Globus pallidus (tissue), 1 donor: ENCODE measurements around the gene KIF26B.

Experiments
- DNase-seq: peaks from one replicate; pipeline ENCODE4 v3.0.0-alpha.2; 2015; ENCODE audit warnings: low spot score

KIF26B gene

DNA sequence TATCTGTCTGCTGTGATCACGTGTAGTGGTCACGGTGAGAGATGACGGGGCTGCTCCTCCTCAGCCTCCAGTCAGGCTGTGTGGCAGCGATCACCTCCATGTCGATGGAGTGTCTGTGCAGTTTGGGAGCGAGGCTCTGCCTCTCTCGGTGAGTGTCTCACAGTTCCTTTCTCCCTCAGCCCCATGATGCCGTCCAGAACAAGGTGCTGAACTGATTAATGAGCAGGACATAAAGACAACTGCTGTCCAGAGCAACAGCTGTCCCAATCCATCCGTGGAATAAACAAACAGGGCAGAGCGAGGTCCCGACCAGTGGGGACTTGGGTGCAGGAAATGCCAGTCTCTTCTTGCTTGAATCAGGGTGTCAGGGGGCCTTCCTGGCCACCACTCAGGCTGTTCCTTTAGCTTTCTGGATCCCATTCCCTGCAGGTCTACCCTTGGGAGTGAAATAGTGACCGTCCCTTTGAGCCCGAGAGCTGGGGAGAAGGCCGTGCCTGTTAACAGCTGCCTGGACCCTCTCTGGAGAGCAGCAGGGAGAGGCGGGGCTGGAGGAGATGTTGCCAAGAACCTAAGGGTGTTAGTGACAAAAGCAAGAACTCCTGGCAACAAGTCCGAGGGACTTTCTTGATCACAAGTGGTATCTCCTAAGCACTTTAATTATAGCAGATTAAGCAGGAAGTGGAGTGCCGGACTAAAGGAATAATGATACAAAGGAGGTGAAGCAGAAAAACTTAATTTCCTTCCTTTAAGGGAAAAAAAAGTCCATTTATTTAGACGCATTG, 443.9 kb downstream of the KIF26B start:
- no peak for DNase-seq

DNA sequence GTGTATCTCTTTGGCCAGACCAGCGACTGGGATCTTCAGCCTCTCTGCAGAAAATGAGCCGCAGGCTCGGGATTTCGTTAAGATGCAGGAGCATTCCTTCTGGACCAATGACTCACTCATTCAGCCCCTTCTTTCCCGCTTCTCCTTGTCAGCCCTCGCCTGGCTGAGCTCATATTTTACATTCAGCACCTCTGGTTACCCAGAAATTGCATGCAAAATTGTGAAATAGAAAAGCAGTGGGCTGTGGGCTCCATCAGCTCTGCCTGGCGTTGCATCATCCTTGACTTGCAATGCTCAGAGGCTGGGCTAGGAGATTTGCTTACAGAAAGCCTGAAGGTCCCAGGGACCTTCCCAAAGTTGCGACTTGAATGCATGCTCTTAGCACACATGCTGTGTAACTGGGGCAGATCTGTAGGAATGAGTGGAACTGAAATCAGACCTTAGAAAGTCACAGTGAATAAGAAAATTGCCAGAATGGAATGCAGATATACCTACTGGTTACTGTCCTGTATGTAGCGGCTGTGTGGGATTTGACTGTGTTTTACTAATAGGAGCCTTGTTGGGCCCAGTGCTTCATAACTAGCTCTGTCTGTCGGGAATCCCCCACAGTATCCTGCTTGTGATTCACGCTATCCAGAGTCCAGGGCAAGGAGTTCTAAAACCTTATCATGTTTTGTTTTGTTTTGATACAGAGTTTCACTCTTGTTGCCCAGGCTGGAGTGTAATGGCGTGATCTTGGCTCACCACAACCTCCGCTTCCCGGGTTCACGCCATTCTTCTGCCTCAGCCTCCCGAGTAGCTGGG, 444.8 kb downstream of the KIF26B start:
- DNase-seq = no peak

DNA sequence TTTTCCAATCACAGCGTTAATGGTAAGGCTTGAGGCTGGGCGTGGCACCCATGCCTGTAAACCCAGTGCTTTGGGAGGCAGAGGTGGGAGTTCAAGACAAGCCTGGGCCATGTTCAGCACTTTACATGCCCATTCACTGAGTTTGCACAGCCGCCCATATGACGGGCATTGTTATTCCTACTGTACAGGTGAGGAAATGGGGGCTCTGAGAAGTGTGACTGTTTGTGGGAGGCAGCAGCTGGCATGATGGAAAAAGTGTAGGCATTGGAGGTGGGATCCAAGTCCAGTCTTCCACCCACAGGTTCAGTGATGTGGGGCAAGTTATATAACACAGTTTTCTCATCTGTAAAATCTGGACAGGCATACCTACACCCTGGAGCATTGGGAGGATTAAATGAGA, 445.9 kb downstream of the KIF26B start:
- DNase-seq = no peak

DNA sequence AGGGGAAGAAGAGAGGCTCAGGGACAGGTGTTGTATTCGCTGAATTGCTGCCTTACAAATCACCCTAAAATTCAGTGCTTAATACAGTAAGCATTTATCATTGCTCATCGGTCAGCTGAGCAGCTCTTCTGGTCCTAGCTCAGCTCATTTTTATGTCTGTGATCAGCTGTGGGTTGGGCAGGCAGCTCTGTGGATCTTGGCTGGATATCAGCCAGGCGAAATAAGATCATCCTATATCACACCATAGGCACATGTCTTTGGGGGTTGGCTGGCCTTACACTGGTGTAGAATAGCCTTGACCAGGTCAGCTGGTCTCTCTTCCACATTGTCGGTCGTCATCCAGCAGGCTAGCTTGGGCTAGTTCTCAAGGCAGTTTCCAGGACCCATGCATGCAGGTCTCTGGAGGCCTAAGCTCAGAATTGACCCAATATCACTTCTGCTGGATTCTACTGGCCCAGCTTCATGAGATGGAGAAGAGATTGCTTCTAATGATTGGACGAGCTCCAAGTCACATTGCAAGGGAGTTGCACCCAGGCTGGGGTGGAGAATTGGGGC, 448.6 kb downstream of the KIF26B start:
- no peak for DNase-seq

DNA sequence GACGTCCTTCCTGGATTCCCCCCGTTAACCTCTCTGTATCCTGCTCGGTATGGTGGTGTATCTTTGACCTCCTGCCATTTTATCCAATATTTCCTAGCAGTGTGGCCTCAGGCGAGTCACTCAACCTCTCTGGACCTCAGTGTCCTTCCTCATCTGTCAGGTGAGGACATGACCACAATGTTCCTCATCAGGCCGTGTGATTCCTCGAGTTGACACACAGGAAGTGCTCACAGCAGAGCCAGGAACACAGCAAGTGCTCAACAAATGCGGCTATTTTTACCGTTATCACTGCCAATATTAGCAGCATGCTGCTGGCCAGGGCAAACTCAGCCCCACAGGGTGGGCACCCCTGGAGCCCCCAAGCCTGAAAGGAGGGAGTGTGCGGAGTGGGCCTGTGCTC, 450.2 kb downstream of the KIF26B start:
- no peak for DNase-seq

DNA sequence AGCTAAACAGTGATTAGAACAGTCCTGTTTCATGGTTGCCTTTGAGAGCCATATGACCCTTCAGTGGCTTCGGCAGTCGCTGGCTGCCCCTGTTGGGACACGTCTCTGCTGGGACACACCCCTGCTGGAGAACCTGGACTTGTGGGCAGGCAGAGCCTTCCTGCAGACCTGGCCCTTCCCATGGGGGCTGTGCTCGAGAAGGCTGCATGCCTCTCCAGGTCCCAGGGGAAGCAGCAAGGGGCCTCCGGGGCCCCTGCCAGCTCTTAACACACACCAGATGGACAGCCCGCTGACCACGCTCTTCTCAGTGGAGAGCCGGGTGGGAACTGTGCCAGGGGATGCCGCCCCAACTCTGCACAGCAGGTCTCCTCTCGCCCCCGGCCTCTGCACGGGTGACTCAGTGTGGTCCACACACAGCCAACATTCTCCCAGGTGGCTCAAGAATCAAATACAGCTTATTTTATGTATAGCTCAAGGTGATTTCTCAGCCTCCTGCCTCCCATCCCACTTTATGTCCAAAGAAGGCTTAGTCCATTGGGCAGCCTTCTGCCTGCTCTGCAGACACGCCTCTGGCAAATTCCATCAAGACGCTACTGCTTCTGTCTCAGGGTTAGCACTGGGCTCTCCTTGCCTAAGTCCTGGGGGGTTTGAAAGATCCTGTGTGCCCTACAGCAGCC, 450.8 kb downstream of the KIF26B start:
- no peak for DNase-seq

DNA sequence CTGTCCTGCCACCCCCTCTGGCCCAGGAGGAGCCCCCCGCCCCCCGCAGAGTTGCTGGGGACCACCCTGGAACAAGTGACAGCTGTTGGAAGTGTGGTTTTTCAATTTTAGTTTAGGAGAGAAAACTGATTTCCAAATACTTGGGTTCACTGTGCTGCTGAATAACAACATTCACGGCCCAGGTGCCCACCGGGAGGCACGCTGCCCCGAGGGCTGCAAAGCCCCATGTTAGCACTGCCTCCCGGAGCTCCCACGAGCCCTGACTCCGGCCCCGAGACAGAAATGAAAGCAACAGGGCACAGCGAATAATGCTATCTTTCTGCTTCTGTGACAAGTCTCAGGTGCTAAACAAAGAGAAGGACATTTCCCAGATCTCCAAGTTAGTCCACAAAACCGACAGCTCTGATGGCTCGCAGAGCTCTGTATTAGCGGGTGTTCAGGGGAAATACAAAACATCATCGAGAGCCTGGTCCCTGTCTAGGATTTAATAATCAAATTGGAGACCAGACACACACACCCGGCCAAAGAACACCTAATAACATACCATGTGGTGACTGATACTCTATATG, 451.5 kb downstream of the KIF26B start:
- no peak for DNase-seq

DNA sequence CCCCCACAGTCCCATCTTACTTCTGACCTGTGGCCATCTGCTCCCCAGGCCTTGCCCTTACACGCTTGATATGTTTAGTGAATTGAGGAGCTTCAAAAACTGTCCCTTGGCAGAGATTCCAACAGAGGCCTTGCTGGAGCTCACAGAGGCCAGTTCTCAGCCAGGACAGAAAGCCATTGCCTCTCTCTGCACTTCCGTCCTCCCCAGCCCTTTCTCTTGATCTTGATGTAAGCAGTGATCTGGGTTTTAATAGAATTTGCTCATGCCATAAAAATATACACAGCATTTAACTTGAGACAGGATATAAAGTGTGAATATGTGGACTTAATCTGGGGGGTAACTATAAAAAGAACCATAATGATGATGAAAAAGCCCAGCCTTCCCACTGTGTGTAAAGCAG, 453.5 kb downstream of the KIF26B start:
- no peak for DNase-seq

DNA sequence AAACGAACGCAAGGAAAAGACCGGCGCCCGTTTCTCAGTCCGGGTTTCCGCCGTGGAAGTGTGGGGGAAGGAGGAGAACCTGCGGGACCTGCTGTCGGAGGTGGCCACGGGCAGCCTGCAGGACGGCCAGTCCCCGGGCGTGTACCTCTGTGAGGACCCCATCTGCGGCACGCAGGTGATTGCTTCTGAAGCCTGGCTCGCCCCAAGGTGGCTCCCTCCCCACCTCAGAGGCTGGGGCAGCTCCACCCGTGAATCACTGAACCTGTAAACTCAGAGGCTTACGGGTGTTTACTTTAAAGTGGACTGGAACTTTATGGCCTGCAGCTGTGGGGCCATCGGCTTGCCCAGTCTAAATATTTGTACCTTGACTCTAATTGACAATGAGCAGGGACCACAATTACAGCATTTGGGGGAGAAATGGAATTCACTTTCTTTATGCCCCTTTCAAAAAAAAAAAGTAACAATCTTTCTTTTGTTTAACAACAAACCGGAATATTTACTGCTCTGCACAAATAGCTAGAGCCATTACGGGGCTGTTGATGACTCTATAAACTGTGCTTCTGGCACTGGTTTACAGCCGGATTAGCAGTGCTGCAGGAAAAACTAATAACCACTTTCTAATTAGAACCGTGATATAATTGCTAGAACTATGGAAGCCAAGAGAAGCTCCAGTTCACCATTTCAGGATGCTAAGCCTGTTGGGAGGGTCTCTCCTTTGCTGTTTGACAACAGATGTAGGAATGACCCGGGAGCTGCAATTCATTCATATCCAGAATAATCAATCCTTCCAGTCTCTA, 454.8 kb downstream of the KIF26B start:
- no peak for DNase-seq

DNA sequence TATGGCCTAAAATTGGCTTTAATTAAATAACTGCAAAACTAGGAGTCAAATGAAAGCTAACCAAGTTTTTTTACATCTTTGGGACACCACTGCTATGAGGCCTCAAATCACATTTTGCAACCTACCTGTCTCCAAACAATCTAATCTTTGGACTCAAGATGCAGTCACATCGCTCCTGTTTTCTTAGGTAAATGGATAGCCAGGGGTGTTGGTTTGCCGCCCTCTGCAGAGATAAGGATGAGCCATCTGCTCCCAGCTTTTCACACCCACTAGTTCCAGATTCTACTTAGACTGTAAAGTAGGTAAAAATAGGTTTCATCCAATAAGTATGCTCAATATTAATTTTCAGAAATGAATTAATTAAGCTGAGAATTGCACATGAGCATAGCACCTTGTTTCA, 456.5 kb downstream of the KIF26B start:
- no peak for DNase-seq

DNA sequence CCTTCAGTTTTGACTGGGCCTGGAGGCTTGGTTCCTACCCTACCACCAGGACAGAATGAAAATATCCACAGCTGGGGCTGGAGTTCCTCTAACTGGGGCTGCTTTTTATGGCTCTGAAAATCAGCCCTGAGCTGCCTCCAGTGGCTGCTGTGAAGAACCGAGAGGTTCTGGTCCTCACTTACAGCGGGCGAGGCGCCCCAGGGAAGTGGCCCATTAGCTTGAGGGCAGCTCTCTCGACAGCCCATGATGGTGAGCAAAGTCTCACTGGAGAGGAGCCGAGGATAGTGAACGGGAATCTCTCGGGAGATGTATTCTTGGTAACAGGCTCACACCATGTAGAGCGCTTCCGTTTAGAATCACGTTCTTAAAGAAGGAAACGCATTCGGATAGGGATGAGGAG, 459.7 kb downstream of the KIF26B start:
- no peak for DNase-seq

DNA sequence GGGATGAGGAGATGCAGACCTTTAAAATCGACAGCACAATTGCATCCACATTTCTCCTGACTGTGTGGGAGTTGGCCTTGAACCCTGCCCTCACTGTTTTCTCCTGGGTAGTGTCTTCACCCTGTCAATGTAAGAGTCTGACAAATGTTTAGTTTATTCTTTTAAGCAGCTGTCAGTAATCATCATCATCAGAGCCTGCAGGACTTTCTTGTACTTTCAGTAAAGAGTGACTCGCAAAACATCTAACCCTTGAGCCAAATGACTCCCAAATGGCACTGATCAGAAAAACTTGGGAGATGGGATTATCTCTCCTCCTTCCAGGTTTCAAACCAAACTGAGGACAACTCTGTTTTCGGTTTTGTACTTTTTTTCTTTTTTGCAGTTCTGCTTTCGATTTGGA, 460.2 kb downstream of the KIF26B start:
- no peak for DNase-seq

DNA sequence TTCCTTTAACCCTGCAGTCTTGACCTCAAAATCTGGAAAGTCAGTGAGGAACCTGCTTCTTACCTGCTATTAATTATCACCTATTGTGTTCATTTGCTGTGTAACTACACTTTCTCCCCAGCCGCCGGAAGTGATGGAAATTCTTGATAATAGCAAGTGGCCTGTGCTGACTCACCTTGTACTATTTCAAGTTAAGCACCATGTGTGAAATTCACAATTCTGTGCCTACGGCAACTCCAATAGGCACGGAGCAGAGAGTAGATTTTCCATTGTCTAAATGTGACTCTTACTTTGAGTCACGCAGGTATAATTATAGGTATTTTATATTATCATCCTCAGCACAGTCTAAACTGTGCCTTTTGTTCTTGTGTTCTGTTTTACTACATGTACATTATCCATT, 466.8 kb downstream of the KIF26B start:
- no peak for DNase-seq

DNA sequence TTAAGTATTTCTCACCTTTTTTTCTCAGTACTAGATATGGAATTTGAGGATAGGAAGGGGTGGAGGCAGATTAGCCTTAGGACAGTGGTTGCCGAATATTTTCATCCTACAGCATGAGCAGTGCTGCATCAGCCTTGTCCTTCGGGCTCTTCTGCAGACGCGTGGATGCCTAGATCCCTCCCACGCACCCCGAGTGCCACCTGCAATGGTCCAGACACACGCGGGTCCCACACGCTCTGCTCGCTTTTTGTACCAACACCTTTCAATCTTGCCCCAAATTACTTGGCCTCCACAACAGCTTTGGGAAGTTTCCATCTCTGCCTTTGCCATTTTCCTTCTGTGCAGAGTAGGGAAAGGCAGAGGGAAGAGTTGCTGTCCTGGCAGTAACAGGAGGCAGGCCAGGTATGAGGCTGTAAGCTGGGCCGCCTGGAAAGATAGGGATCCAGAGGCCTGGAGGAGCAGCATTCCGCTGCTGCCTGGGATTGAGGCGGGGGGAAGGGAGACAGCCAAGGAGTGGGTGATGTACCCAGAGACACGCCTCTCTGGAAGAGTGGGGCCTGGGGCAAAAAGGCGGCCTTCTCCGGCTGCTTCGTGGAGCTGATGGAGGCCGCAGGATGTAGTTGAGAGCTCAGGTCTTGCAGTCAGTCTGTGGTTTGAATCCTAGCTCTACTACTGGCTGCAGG, 467.7 kb downstream of the KIF26B start:
- no peak for DNase-seq

DNA sequence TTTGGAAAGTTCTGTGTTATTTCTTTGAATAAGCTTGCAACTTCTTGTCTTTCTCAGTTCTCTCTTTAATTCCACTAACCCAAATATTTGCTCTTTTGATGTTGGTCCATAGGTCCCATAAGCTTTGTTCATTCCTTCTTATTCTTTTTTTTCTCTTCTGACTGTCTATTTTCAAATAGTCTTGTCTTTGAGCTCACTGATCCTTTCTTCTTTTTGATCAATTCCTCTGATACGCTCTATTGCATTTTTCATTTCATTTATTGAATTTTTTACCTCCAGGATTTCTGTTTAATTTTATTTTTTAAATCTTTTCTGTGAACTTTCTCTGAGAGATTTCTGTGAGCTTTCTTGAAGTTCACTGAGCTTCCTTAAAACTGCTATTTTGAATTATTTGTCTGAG, 486.6 kb downstream of the KIF26B start:
- DNase-seq = no peak

DNA sequence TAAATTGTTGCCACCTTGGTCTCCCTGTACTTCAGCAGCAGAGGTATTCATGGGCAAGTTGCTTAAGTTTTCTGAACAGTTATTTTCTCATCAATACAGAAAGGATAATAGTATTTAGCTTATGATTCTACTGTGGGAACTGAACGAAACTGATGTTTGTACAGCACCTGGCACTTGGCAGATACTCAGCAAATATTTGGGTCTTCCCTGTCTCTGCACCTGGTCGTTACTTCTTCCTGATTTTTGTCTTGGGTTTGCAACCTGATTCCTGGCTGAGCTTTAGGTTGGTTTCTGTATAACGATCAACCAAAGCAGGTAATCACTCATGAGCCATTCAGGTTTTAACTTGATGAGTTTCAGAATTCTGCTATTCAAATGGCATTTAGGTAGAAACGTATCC, 490.6 kb downstream of the KIF26B start:
- no peak for DNase-seq

DNA sequence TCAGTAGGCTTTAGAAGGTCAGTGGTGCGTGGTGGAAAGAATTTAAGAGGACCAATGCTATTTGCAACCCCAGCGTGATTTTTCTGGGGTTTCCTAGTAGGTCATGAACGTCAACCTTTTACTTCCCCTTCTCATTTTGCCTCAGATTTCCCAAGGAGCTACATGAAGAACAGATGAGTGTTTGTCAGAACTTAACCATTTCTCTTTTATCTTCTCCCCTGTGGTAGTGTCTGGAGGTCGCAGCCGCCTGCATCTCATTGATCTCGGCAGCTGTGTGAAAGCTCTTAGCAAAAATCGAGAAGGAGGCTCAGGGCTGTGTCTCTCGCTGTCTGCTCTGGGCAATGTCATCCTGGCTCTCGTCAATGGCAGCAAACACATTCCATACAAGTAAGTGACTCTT, 491.1 kb downstream of the KIF26B start:
- no peak for DNase-seq

DNA sequence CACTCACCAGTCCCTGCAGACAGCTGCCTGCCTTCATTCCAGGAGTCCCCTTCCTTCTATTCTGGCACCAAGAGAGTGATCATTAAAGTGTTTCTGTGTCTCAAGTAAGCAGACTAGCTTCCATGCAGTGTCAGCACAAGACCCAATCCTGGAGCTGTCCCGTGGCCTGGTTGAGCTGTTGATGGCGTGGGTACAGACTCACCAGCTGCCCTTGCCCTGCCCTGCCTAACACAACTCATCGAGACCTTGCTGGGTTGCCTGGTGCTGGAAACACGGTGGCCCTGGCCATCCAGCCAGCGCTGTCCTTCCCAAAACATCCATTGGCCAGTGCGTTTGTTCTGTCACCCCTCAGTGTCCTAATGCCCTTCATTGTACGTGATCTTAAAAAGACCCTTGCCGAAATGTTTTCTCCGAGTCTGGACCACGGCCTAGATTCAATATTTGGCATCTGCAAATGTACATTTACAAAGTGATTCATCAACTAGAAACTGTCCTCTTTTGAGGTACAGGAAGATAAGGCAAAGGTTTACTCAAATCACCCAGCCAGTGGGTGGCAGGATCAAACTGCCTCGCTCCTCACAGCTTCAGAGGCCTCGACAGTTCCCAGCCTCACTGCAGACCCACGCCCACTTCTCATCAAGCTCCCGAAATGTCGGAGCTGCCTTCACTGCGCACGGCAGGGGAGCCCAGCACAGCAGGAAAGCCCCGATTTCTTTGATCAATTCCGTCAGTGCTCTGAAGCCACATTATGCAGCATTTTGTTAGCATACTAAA, 494.2 kb downstream of the KIF26B start:
- no peak for DNase-seq

DNA sequence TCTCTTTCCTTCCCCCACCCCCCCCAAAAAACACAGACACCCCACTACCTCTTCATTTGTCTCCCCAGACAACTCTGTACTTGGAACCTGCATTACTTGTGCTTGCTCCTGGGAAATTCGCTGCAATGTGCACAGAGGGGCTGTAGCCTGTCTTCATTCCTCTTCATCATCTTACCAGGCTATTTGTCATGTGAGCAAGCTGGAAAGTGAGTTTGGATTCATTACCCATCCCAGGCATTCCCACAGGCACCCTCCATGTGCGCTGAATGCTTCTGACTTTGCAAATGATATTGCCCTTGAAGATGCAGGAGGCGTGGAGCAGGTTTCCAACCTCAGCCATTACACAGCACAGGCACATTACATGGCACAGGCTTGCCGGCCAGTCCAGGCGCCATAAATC, 494.9 kb downstream of the KIF26B start:
- no peak for DNase-seq

DNA sequence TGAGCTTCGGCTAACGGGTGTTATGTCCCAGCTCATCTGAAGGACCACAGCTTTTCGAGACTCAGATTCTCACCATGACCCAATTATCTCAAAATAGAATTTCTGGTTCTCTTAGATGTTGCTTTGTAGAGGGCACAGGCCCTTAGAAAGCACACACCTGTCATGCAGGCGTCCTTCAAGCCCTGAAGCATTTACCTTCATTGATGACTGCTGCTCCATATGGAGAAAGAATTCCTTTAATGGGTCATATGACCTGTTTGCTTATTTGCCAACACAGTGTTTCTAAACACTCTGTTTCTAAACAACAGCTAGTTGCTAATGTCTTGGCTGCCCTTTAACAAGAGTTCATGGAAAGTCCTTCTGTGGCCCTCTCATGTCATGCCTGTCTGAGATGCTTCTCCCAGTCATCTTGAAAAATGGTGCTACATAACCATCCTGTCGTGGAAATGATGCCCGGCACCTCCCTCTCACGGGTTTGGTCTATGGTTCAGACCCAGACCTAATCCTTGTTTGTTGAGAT, 495.7 kb downstream of the KIF26B start:
- no peak for DNase-seq
